K562 (cell line): ENCODE results near the gene ZNF595. TPM values are rescaled to one million over a fixed set of nuclear protein-coding genes. Genes with fewer than 3 reads are reported as not detected.

Source experiments
- ATAC-seq: fragments of 200-7000 bp; cut with Tn5 transposase; 3 replicates; pipeline ENCODE4 v1.9.1; 2020; ENCODE audit warnings: moderate library complexity
- BruUV-seq: library from RNA; stranded (reverse); fragments of 400-500 nt; replicated peaks from 2 replicates; lab custom pipeline; 2021; lab: Mats Ljungman, UMichigan
- CTCF ChIA-PET: fragments of 300-600 bp; formaldehyde crosslinking; extraction: SDS; loops from one replicate; lab custom pipeline; 2021; ENCODE audit warnings: low intra/inter-chr PET ratio; lab: Yijun Ruan, JAX
- POLR2A ChIA-PET: fragments of 300-600, 350-650 bp; sonication (Branson Sonifier 250); formaldehyde crosslinking; extraction: SDS; loops from one replicate; lab custom pipeline; 2021; ENCODE audit warnings: antibody characterized with exemption, inconsistent platforms; lab: Yijun Ruan, JAX
- DNase-seq, 4 experiments: peaks; one replicate each; pipeline versions ENCODE4 v3.0.0 to v3.0.0-alpha.2; 2011 to 2018; ENCODE audit warnings: low spot score in 3 of 4, mixed read lengths in 3 of 4; ENCODE audit errors: extremely low read depth in 1 of 4
- FAIRE-seq: peaks from 2 replicates; lab custom pipeline; 2011; peaks lifted over from hg19 to GRCh38; lab: Jason Lieb, UNC
- H2AFZ ChIP-seq: 2 replicates; pipeline ENCODE4 v1.6.0; 2011; ENCODE audit warnings: low read depth, low read length, control low read depth, inconsistent platforms
- H3K27ac ChIP-seq: fragments of 200-600 bp; 3 replicates; pipeline ENCODE4 v1.8.0; 2011; ENCODE audit warnings: low read depth, mild to moderate bottlenecking, control low read depth, inconsistent platforms, low read length, moderate library complexity, mixed read lengths; ENCODE audit errors: extremely low read depth
- H3K27me3 ChIP-seq, 2 experiments: fragments of 300-600 bp in 1 of 2; 2 replicates in 1 of 2; 3 replicates in 1 of 2; pipeline versions ENCODE4 v1.6.0 to v1.8.0; 2011; ENCODE audit warnings: inconsistent platforms in 2 of 2, low read length in 2 of 2, mild to moderate bottlenecking in 1 of 2, mixed read lengths in 1 of 2, moderate library complexity in 1 of 2; ENCODE audit not compliant: control insufficient read depth in 2 of 2, insufficient read depth in 2 of 2
- H3K36me3 ChIP-seq: fragments of 300-600 bp; 3 replicates; pipeline ENCODE4 v1.8.0; 2011; ENCODE audit warnings: mild to moderate bottlenecking, low read length, inconsistent platforms; ENCODE audit not compliant: control insufficient read depth, insufficient read depth
- H3K4me1 ChIP-seq, 2 experiments: fragments of 200-600 bp in 1 of 2; replicated peaks in 1 of 2; 2 replicates in 1 of 2; 3 replicates in 1 of 2; pipeline versions ENCODE4 v1.5.1 to v1.8.0; 2011; ENCODE audit warnings: inconsistent platforms in 2 of 2, low read length in 2 of 2, mild to moderate bottlenecking in 1 of 2, mixed read lengths in 1 of 2, moderate library complexity in 1 of 2; ENCODE audit not compliant: control insufficient read depth in 2 of 2, insufficient read depth in 2 of 2
- H3K4me2 ChIP-seq: 2 replicates; pipeline ENCODE4 v1.6.1; 2011; ENCODE audit warnings: low read length, control low read depth, inconsistent platforms, mixed read lengths; ENCODE audit not compliant: insufficient read depth
- H3K4me3 ChIP-seq: fragments of 200-600 bp; sonication (generic), shearing (Covaris generic); 2 replicates; pipeline ENCODE4 v1.5.1; 2016; ENCODE audit warnings: control low read depth, inconsistent platforms
- H3K79me2 ChIP-seq: fragments of 200-600 bp; 3 replicates; pipeline ENCODE4 v1.8.0; 2011; ENCODE audit warnings: low read length, inconsistent platforms; ENCODE audit not compliant: control insufficient read depth, insufficient read depth
- H3K9ac ChIP-seq, 2 experiments: 2 replicates each; pipeline versions ENCODE4 v1.6.0 to v1.6.1; 2011; ENCODE audit warnings: low read depth in 2 of 2, low read length in 2 of 2, control low read depth in 1 of 2, inconsistent platforms in 1 of 2, mild to moderate bottlenecking in 1 of 2, mixed read lengths in 1 of 2; ENCODE audit not compliant: insufficient read depth in 1 of 2
- H3K9me1 ChIP-seq: one replicate; pipeline ENCODE4 v1.6.0; 2011; ENCODE audit warnings: inconsistent platforms, mild to moderate bottlenecking, low read length, moderate library complexity; ENCODE audit not compliant: control insufficient read depth, insufficient read depth
- H3K9me3 ChIP-seq: replicated peaks from 2 replicates; pipeline ENCODE4 v1.5.1; 2011; ENCODE audit warnings: low read depth, low read length, inconsistent platforms; ENCODE audit not compliant: control insufficient read depth, insufficient read depth
- H4K20me1 ChIP-seq: replicated peaks from 2 replicates; pipeline ENCODE4 v1.6.1; 2011; ENCODE audit warnings: low read length, inconsistent platforms, mixed read lengths; ENCODE audit not compliant: control insufficient read depth, insufficient read depth
- CBFA2T2 ChIP-seq: fragments of 450-650 bp; conservative IDR thresholded peaks from 2 replicates; pipeline ENCODE4 v1.6.1; 2017; ENCODE audit warnings: mild to moderate bottlenecking
- CBFA2T3 ChIP-seq: fragments of 450-650 bp; IDR thresholded peaks from 2 replicates; pipeline ENCODE4 v1.6.1; 2017
- DACH1 ChIP-seq: fragments of 450-650 bp; IDR thresholded peaks from 2 replicates; pipeline ENCODE4 v1.6.1; 2018; ENCODE audit not compliant: partially characterized antibody
- ID3 ChIP-seq, 2 experiments: fragments of 250-450 bp in 1 of 2; fragments of 450-650 bp in 1 of 2; sonication (Bioruptor Pico) in 1 of 2; IDR thresholded peaks; 2 replicates each; pipeline versions ENCODE4 v1.6.1 to v1.8.0; 2016 to 2021; ENCODE audit warnings: mild to moderate bottlenecking in 2 of 2, moderate library complexity in 2 of 2, missing compliant biosample characterization in 1 of 2, missing genetic modification characterization in 1 of 2
- POLR3G ChIP-seq: IDR thresholded peaks from 2 replicates; pipeline ENCODE4 v1.6.1; 2011; ENCODE audit not compliant: insufficient read length, insufficient replicate concordance; ENCODE audit errors: extremely low read depth
- PTBP1 ChIP-seq: fragments of 200-400 bp; formaldehyde crosslinking; IDR thresholded peaks from 2 replicates; pipeline ENCODE4 v1.6.1; 2017; ENCODE audit warnings: low read depth, low read length
- SMAD4 ChIP-seq: fragments of 250-450 bp; sonication (Bioruptor Pico); conservative IDR thresholded peaks from 2 replicates; pipeline ENCODE4 v1.8.0; 2021; ENCODE audit warnings: inconsistent platforms, mild to moderate bottlenecking, moderate library complexity
- TCF7L2 ChIP-seq: fragments of 150-350 bp; IDR thresholded peaks from 2 replicates; pipeline ENCODE4 v1.6.1; 2016; ENCODE audit warnings: low read depth, mild to moderate bottlenecking, low read length, moderate library complexity
- ZEB2 ChIP-seq: fragments of 450-650 bp; IDR thresholded peaks from 2 replicates; pipeline ENCODE4 v1.6.1; 2016
- ZNF12 ChIP-seq: sonication (generic); formaldehyde crosslinking; IDR thresholded peaks from 2 replicates; pipeline ENCODE4 v1.4.0; 2020; ENCODE audit warnings: mild to moderate bottlenecking, missing genetic modification reagents
- ZNF274 ChIP-seq: IDR thresholded peaks from 2 replicates; pipeline ENCODE4 v1.6.1; 2011; ENCODE audit warnings: low read depth, mild to moderate bottlenecking, low read length, moderate library complexity, borderline replicate concordance
- ZNF583 ChIP-seq: fragments of 250-450 bp; sonication (Bioruptor Pico); IDR thresholded peaks from 2 replicates; pipeline ENCODE4 v1.4.0; 2020
- ZNF785 ChIP-seq: fragments of 250-450 bp; sonication (Bioruptor Pico); IDR thresholded peaks from 2 replicates; pipeline ENCODE4 v1.4.0; 2020; ENCODE audit warnings: mild to moderate bottlenecking
- WGBS: fragments of 100-300 bp; shearing (Covaris generic); methylation state at CpG from one replicate; pipeline ENCODE4 v1.1.6; 2016; ENCODE audit warnings: low coverage, mixed read lengths; ENCODE audit not compliant: insufficient coverage; ENCODE audit errors: missing lambda C conversion rate; 5-methylcytosine and 5-hydroxymethylcytosine counted together
- in situ Hi-C: fragments of 300-500 bp; cut with MboI; formaldehyde crosslinking; loops from 4 replicates; pipeline ENCODE4 v1.15.0; 2018; ENCODE audit warnings: inconsistent platforms, mixed read lengths
- intact Hi-C: fragments of 100-400 bp; cut with micrococcal nuclease; formaldehyde crosslinking; loops from 2 replicates; pipeline ENCODE4 v1.14.2; 2022
- polyA plus RNA-seq, 8 experiments: library from polyadenylated mRNA; depleted of rRNA in 4 of 8; stranded (reverse) in 5 of 8; unstranded in 3 of 8; fragments of >200 nt; fragmentation: Nextera tagmentation in 2 of 8; fragmentation: Illumina TruSeq in 1 of 8; extraction: Ambion mirVana in 2 of 8; extraction: Trizol in 1 of 8; gene quantifications; 2 replicates each; pipeline versions ENCODE4 v1.2.1 to v1.2.3, GENCODE V29; 2011 to 2014; ENCODE audit warnings: inconsistent platforms in 1 of 8, missing spikeins in 1 of 8
- total RNA-seq, 7 experiments: library from RNA; depleted of rRNA in 6 of 7; stranded (reverse); fragments of >200 nt in 6 of 7; fragmentation: Illumina TruSeq in 2 of 7; extraction: Trizol in 2 of 7; gene quantifications; 2 replicates each; pipeline versions ENCODE4 v1.2.1 to v1.2.3, GENCODE V29; 2011 to 2021; ENCODE audit warnings: low replicate concordance in 1 of 7

Gene ZNF595
- total and polyA plus RNA-seq, 9 of the 15 experiments (the other 6 are each of a cell fraction or from before 2014, with no cell fraction given) = 116 to 632 (median 237) TPM

- TF ChIP-seq PTBP1 (no peak), TCF7L2 (no peak), ZNF12 (CRISPR knock-in tag) (no peak), ZNF785 (no peak)
Measured at GRCh38 chr4:71830-72229, 18.7 kb downstream of the ZNF595 start (continued).

DNA sequence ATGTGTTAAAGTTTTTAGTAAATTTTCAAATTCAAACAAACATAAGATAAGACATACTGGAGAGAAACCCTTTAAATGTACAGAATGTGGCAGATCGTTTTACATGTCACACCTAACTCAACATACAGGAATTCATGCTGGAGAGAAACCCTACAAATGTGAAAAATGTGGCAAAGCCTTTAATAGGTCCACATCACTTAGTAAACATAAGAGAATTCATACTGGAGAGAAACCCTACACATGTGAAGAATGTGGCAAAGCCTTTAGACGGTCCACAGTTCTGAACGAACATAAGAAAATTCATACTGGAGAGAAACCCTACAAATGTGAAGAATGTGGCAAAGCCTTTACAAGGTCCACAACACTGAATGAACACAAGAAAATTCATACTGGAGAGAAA lies 32.8 kb downstream of the ZNF595 start:
- ATAC-seq = no peak
- no peak overlapping the region for H3K4me2 ChIP-seq
- H3K4me1 ChIP-seq = no peaks in the 10 kb centered on the region
- H3K27me3 ChIP-seq = no peaks in the 10 kb centered on the region
- 61% methylated on average over 3 of the region's 3 CpGs for WGBS
- no peak overlapping the region for H2AFZ ChIP-seq
- FAIRE-seq = no peak
- no peak overlapping the region for H3K27ac ChIP-seq
- no peak overlapping the region for H3K4me3 ChIP-seq
- H4K20me1 ChIP-seq = no peaks in the 10 kb centered on the region
- peaks cover 26% of the 10 kb centered on the region for H3K9me3 ChIP-seq
- no peaks in the 10 kb centered on the region for H3K9me1 ChIP-seq
- no TSS peak for BruUV-seq
- no peaks in the 10 kb centered on the region; the same call in 2 of the 3 replicates for H3K79me2 ChIP-seq
- in situ Hi-C loops = no loop called here
- ChIA-PET CTCF (no interaction called here), POLR2A (no interaction called here)
- intact Hi-C loops = no loop called here
- H3K36me3 ChIP-seq = peaks cover 22% of the 10 kb centered on the region
- no peak for TF ChIP-seq ZNF583 (CRISPR knock-in tag)
- peak; percentile 93; the same call in 1 of the 2 replicates for TF ChIP-seq ZNF274
- TF ChIP-seq DACH1 = no peak
- no peak for TF ChIP-seq SMAD4 (CRISPR knock-in tag)
- no peak for TF ChIP-seq ZEB2
- TF ChIP-seq CBFA2T3 = no peak
- TF ChIP-seq CBFA2T2 = no peak
- TF ChIP-seq ID3 (CRISPR knock-in tag; IDR thresholded peaks at IDR 0.05) = no peak
- TF ChIP-seq ID3 (tag; IDR thresholded peaks at IDR 0.05) = no peak
- TF ChIP-seq POLR3G = no peak
- H3K9ac ChIP-seq = no peak overlapping the region
- DNase-seq = no peak
